T-helper 2 cell treated with Interferon-gamma antibody and Interleukin-4, amounts not matched to agents 100 ng/mL and 5 ng/mL, for 36 hours (primary cell): ENCODE data around the gene RIPOR1. TPM values are rescaled to one million over a fixed set of nuclear protein-coding genes. Genes with fewer than 3 reads are reported as not detected.

Source experiments
- intact Hi-C: fragments of 100-400 bp; cut with micrococcal nuclease; formaldehyde crosslinking; loops from one replicate; pipeline ENCODE4 v1.15.1; 2023
- total RNA-seq: library from RNA; stranded (reverse); gene quantifications from 2 replicates; pipeline ENCODE4 v1.2.3, GENCODE V29; 2022

Gene RIPOR1
- total RNA-seq, 1 donor from 2014 or later = 14.4 TPM

DNA sequence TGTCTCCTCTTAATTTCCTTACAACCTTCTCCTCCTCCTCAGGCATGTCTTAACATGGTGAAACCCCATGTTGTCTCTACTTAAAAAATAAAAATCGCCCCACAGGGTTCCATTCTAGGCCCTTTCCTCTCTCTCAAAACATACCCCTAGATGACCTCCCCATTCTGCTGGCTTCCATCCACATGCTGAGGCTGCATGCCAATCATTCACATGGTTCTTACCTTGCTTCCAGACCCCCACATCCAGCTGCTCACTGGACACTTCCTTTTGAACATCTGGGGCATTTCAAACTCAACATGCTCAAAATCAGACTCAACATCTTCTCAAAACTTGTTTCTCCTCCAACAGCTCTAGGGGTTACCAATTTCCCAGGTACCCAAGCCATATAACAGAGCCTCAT is 21.3 kb downstream of the RIPOR1 start:
- intact Hi-C loops = no loop called here

DNA sequence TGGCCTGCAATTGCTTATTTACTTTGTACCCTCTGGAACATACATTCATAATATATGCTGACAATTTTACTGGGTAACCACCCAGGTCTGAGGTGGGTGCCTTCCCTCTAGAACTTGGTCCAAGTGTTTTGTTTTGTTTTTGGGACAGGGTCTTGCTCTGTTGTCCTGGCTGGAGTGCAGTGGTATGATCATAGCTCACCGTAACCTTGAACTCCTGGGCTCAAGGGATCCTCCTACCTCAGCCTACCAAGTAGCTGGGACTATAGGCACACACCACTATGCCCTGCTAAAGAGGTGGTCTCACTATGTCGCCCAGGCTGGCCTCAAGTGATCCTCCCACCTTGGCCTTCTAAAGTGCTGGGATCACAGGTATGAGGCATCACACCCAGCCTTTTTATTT is 22.5 kb downstream of the RIPOR1 start:
- intact Hi-C loops = no loop called here

DNA sequence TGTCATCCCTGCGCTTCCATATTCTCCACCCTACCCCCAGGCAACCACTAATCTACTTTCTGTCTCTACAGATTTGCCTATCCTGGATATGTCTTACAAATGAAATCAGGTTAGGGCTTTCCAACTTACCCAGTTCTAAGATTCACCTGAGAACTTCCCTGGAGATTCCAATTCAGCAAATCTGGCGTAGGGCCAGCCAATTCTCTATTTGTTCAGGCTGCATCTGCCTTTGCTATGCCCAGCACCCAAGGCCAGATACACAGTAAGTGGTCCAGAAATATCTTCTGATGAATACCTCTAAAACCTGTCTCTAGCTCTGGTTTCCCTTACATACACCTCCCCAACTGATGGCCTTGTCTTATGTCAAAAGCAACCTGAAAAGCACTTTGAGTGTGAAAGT is 23.3 kb downstream of the RIPOR1 start:
- intact Hi-C loops = no loop called here

DNA sequence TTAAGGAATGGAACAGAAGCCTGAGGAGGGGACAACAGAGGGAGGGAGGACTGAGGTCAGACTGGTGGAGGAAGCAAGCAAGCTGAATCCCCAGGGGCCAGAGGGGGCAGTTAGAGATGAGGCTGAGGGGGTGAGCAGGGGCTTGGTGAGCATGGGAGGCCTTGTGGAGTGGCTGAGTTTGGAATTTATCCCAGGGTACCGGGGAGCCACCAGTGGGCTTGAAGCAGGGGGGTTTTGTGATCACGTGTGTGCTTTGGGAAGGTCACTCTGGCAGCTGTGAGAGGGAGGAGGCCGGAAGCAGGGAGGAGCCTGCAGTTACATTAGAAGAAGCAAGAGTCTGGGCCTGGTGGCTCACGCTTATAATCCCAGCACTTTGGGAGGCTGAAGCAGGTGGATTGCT is 23.8 kb downstream of the RIPOR1 start:
- intact Hi-C loops = no loop called here

DNA sequence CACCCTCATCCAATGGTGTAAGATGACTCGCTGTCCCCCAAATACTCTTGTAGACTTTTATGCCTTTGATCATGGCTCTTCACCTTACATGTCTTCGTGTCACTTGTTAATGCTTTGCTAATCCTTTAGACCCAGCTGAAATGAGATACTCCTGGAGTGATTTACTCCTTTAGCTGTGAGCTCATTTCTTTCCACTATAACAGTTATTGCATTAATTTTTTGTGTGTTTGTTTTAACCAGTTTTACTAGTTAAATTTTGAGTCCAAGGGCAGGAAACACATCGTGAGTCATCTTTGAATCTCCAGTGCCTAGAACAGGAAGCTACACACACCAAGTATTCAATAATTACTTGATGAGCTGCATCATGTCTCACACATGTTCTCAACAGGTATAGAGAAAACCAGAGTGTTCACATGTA is 27.2 kb downstream of the RIPOR1 start:
- intact Hi-C loops = loop anchor here (1.0 kb wide), 1 partner anchor 9 kb away; no protein-coding TSS in a partner anchor

DNA sequence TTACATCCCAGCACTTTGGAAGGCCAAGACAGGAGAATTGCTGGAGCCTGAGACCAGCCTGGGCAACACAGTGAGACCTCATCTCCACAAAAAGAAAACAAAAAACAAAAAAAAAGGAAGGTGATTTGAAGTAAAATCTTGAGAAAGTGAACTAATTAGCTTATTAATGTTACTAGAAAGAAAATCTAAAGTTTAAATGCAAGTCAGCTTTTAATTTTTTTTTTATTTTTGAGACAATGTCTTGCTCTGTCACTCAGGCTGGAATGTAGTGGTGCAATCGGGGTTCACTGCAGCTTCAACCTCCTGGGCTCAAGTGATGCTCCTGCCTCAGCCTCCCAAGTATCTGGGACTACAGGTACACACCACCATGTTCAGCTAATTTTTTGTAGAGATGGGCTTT is 30.2 kb downstream of the RIPOR1 start:
- intact Hi-C loops = no loop called here

DNA sequence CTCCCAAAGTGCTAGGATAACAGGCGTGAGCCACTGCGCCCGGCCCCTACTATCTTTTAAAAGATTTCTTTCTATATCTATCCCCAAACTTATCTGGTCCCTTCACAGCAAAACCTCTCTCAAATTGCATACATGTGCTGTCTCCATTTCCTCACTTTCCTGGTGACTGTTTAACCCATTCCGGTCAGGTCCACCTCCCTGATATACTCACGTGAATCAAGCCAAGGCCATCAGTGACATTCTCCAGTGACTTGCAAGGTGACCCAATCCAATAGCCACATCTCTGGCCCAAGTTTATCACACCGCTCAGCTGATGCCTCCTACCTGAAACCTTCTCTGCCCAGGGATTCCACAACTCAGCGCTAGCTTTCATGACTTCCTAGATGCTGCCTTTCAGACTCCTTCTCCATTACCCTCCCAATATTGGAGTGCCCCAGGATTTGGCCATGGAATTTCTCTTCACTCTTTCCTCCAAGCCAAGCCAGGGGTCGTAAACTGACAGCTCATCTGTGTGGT is 32.3 kb downstream of the RIPOR1 start:
- intact Hi-C loops = loop anchor here (5.0 kb wide), 1 partner anchor 376 kb away; the partner anchor contains the start of gene PSMB10

DNA sequence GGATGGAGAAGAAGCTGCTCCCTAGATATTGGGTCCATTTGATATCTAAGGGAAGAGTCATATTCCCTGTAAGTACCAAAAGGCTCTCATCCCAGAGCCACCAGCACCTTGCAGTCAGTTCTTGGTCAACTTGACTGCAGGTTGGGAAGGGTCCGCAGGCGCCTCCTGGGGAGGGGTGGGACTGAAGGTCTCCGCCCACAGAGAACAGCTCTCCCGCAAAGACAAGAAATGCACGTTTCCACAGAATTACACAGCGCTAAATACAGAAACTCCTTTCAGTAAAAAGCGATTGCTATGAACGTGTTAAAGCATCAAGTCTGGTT is 32.8 kb downstream of the RIPOR1 start:
- intact Hi-C loops = loop anchor here (5.0 kb wide), 1 partner anchor 376 kb away; the partner anchor contains the start of gene PSMB10

DNA sequence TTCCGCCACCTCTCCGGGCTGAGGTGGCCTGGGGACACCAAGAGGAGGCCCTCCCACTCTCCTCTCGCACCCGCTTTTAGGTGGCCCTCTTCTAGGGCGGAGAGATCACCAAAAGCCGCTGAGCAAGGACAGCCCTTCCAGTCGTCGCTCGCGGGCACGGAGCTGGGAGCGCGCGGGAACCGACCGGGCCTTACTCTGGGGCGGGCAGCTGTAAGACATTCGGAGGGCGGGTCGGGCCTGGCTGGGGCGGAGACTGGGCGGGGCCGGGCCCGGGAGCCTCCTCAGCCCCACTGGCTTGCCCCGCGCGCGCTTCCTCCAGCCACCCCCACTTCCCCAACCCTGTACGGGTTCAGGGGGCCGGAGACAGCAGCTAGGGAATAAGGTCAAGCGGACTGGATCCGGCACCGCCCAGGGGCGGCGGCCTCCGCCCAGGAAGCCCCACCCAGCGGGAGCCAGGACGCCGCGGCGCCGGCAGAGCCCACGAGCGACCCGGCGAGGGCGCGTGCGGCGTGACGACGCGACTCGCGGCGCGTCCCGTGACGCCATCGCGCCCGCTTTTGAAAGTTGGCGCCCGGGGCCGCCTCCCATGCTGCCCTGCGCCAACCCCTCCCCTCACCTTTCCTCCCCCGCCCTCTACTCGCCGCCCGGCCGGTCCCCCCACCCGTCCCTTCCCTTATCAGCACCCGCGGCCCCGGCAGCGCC is 33.3 kb downstream of the RIPOR1 start:
- intact Hi-C loops = loop anchor here (1.0 to 5.0 kb wide), 11 partner anchors 15 to 523 kb away; partner anchors contain the start of genes ACD, ATP6V0D1, CARMIL2 and GFOD2

DNA sequence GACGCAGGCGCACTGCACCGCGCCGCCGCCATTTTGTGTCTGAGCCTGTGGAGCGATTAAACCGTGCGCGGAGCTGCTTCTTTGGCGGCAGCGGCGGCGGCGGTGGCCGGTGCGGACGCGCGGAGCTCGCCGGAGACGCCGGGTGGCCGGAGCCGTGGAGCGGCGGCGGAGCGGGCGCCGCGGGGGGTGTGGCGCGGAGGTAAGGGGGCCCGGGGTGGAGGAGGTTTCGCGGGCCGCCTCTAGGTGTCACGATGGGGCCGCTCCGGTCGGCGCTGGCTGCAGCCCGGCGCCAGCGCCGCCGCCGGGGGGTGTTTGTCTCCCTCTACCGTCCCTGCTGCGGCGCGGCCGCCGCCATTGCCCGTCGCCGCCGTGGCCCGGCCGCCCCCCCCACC is 33.9 kb downstream of the RIPOR1 start, which contains the start of gene CTCF:
TSS of gene CTCF (plus strand) at position 1 of the 392 bp plus-strand sequence. CDS start 48,307 bp downstream, outside the sequence.
- intact Hi-C loops = loop anchor here (1.0 to 5.0 kb wide), 11 partner anchors 15 to 523 kb away; partner anchors contain the start of genes ACD, ATP6V0D1, CARMIL2 and GFOD2

DNA sequence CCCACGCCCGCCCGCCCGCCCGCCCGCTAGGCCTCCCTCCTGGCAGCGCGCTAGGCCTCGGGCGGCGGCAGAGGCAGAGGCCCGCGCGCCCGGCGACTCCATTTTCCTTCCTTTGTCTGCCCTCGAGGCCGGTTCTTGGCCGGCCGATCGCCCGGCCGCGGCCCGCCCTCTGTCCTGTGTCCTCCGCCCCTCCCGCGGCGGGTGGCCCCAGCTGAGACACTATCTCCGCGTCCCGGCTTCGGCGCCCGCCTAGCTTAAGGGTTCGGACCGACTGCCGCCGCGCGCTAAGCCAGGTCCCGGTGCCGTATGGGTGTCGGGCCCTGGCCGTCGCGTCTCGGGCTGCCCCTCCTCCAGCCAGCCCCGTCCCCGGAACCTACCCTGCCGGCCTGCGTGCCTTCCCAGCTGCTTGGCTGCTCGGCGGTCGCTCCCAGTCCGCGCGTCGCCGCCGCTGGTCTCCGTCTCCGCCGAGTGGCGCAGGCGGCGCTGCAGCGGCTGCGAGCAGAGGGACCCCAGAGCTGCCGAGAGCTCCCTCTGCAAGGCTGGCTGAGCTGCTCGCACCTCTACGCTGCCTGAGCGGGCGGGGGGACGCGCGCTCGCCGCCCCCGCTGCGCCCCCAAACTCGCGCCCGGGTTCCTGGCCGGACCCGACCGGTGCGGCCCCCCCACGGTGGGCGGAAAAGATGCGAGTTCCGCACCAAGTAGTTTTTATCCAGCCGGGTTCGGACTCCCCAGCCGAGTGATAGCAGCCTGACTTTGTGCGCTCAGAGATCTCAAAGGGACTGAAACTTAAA is 34.5 kb downstream of the RIPOR1 start:
- intact Hi-C loops = loop anchor here (1.0 to 5.0 kb wide), 11 partner anchors 16 to 522 kb away; partner anchors contain the start of genes ACD, ATP6V0D1, CARMIL2 and GFOD2

DNA sequence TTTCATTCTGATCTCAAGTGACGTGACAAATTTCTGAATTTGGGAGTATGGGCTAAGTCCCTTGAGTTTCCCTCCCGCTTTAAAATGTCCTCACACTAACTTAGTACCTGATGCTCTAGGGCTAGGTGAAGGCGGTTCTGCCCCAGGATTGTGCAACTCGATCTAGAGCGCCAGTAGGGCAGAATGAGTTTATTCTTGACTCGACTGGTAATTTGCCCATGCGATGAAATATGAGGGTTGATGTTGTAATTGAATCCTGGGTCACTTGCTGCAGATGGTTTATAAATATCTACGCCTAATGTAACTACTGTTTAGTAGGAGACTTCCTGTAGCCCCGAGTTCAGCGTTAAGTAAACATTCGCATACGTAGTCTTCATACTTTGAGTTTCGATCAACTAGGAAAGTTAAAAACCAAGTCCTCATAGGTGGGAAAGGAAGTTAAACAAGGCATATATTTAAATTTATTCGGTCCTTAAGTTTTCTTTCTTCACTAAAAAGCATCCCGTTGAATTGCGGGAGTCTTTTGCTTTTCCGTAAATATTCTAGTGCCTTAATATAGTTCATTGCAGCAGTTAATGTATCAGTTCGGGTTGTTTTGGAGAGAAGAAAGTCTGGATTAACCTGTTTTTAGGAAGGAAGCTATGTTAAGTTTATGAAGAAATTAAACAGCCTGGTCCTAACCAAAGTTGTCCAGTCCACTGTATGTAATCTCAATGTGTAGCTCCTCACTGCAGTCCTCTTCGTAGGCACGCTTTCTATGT is 35.3 kb downstream of the RIPOR1 start:
- intact Hi-C loops = loop anchor here (5.0 kb wide), 1 partner anchor 373 kb away; the partner anchor contains the start of gene PSMB10

DNA sequence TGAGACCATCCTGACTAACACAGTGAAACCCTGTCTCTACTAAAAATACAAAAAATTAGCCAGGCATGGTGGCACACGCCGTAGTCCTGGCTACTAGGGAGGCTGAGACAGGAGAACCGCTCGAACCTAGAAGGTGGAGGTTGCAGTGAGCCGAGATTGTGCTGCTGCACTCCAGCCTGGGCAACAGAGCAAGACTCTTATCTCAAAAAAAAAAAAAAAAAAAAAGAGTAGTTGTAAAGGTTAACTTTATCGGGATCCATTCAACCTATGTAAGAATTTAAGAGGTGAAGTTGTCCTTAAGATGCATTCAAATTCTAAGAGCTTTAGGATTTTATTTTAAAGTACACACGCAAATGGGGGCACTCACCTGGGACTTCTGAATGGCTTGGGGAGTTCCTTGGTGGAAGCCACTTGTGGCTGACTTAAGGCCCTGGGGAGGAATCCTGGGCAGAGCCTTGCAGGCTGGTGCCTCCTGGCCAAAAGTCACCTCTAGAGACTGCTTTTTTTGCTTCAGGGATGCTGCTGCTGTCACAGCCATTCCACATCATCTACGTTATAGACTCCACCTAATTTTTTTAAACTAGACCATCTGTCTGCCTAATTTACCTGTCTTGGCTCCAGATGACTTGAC is 37.0 kb downstream of the RIPOR1 start:
- intact Hi-C loops = no loop called here

DNA sequence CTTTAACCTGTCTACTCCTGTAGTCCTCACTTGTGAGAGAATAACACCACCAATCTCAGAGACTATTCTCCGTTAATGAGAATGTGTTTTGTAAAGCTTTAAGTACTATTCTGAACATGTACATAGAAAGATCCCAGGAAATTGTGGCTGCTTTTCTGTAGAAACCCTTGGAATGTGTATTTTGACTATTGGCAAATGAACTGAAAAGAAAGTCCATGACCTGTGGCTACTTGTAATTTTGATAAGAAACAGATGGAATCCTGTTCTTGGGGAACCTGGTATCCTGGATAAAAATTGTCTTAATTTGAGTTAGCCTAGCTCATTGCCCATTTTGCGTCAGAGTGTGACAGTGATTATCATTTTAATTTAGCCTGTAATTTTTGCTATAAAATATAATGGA is 42.8 kb downstream of the RIPOR1 start:
- intact Hi-C loops = no loop called here

DNA sequence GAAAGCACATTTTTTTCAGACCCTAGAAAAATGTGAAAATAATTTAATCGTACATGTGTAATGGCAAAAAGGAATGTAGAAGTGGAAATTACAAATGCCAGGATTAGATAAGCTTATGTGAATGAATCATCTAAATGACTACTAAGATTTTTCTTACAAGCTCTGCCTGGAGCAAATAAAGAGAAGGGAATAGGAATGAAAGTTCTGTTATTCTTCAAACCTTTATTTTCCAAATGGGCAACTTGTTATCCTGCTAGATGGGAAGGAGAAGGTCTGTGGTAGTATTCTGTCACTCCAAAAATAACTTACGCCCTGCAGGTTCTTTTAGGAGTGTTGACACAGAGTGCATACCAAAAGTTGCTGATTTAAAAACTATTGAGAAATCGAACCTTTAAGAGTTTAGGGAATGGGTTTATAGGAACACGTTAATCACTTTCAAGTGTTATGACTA is 43.4 kb downstream of the RIPOR1 start:
- intact Hi-C loops = no loop called here

DNA sequence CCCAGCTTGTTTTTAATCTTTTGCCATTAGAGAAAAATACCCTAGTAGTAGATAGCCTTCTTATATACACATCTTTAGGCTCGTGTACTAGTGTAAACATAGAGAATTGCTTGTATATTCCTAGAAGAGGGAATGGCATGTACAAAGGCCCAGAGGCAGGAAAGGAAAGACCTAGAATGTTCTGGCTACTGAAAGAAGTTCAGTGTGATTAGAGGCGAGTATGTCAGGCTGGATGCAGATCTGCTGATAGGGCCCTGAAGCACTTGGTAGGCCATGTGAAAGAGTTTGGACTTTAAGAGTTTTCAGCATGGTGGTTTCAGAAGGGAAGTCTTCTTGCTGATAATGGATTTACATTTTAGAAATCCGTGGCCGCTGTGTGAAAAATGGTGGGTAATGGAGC is 51.1 kb downstream of the RIPOR1 start:
- intact Hi-C loops = no loop called here

DNA sequence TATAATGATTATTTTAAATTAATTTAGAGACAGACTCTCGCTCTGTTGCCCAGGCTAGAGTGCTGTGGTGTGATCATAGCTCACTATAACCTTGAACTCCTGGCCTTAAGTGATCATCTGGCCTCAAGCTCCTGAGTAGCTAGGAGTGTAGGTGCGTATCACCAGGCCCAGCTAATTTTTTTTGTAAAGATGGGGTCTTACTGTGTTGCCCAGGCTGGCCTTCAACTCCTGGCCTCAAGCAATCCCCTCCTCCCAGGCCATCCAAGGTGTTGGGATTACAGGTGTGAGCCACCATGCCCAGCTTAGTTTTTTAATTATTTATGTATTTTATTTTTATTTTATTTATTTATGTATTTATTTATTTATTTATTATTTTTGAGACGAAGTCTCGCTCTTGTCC is 51.6 kb downstream of the RIPOR1 start:
- intact Hi-C loops = no loop called here

DNA sequence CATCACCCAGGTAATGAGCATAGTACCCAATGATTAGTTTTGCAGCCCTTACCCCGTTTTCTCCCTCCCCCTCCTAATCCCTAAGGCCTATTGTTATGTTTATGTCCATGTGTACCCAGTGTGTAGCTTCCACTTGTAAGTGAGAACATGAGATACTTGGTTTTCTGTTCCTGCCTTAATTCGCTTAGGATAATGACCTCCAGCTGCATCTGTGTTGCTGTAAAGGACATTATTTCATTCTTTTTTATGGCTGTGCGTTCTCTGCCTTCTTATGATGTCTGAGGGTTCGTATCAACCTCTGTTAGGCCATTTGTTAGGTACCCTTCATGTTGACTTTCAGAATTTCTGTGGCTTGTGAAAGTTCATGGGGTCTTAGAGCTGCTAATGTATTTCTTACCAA is 64.7 kb downstream of the RIPOR1 start:
- intact Hi-C loops = no loop called here

DNA sequence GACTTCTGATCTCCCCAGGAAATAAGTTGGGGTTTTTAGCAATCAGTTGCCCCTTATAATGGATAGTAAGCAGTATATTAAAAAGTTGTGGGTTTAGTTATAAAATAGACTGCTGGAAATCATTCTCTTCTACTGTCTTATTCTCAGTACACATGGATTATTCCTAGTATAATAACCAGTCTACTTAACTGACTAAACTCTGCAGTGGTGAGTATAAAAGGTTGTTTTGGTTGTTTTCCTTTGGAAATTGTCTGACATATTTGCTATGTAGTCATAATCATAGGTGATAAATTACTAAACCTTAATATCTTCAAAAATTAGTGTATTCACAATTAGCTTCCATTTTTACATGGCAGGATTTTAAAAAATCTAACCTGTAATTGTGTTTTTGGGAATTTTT is 65.1 kb downstream of the RIPOR1 start:
- intact Hi-C loops = no loop called here

DNA sequence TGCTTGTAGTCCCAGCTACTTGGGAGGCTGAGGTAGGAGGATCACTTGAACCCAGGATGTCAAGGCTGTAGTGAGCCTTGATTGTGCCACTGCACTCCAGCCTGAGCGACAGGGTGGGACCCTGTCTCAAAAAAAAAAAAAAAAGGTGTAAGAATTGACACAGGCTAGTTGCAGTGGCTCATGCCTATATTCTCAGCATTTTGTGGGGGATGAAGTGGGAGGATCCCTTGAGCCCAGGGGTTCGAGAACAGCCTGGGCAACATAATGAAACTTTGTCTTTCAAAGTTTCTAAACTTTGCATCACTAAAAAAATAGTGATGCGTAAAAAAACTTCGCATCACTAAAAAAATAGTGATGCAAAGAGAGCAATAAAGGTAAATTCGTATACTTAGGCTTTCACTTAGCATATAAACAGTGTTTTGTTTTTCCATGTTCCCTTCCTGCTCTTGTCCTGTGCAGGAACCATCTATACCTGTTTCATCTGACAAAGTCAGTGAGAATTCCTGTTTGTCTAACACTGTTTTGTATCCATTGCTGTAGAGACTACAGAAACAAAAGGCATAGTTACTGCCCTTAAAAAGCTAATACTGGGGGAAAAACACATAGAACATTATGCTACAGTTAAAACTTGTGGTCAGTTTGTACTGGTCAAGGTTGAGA is 65.8 kb downstream of the RIPOR1 start:
- intact Hi-C loops = no loop called here
